ENCODE data around the gene HSP90AA1. TPM values are rescaled to one million over a fixed set of nuclear protein-coding genes. Genes with fewer than 3 reads are reported as not detected.

Gene HSP90AA1
- total RNA-seq, 2 donors from 2014 or later: 423 to 540 TPM

DNA sequence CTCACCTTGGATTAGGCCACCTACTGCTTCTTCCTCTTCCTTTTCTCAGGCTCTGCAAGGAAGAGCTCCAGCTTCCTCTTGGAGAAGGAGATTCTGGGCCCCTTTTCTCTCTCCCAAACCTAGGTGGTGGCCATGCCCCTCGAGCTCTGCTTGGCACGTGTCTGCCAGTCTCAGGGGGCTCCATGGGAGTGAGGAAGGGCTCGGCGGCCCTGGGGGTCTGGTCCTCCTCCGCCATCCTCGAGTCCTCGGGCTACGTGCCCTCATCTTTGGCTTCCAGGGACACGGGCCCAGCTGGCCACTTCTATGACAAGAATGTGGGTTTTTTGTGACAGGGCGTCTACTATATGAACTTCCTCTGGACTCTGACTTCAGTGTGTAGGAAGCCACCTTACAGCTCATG lies 34.3 kb downstream of the HSP90AA1 start:
- 93% methylated on average over 10 of the region's 10 CpGs for WGBS
- no peak for DNase-seq (ENCODE audit: low spot score)
- no peak overlapping the region for H3K27ac ChIP-seq
- intact Hi-C loops (cut with DNase I): loop anchor here (5.0 kb wide), 1 partner anchor 35 kb away; the partner anchor contains the start of gene HSP90AA1
- no peaks in the 10 kb centered on the region for H3K27me3 ChIP-seq (replicated peaks; ENCODE audit: insufficient read depth)
- TF ChIP-seq POLR2A (IDR thresholded peaks at IDR 0.05) (no peak), POLR2AphosphoS5 (IDR thresholded peaks at IDR 0.05) (no peak)
- TF ChIP-seq, protein P1, sequence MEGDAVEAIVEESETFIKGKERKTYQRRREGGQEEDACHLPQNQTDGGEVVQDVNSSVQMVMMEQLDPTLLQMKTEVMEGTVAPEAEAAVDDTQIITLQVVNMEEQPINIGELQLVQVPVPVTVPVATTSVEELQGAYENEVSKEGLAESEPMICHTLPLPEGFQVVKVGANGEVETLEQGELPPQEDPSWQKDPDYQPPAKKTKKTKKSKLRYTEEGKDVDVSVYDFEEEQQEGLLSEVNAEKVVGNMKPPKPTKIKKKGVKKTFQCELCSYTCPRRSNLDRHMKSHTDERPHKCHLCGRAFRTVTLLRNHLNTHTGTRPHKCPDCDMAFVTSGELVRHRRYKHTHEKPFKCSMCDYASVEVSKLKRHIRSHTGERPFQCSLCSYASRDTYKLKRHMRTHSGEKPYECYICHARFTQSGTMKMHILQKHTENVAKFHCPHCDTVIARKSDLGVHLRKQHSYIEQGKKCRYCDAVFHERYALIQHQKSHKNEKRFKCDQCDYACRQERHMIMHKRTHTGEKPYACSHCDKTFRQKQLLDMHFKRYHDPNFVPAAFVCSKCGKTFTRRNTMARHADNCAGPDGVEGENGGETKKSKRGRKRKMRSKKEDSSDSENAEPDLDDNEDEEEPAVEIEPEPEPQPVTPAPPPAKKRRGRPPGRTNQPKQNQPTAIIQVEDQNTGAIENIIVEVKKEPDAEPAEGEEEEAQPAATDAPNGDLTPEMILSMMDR (IDR thresholded peaks at IDR 0.05): no peak
- peaks cover 12 to 23% of the 10 kb centered on the region in 2 donors for H3K36me3 ChIP-seq
- H3K4me1 ChIP-seq (replicated peaks): no peaks in the 10 kb centered on the region
- H3K9me3 ChIP-seq: no peaks in the 10 kb centered on the region
- H3K4me3 ChIP-seq: no peak overlapping the region

DNA sequence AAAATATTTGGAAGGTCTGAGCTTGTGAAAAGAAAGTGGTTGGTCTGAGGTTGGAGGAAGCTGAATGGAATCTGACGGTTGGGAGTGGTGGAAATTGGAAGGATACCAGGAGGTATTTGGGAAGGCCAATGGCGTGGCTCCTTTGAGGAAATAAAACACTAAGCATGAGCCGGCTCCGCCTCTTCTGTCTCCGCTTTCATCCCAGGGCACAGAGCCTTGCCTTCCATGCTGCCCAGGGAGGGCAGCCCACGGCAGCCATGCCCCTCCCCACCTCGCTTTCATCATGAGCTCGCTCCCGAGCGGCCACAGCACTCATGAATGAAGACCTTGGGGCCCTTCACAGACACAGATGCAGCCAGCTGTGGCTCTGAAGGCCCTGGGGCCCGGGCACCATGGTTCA lies 36.2 kb downstream of the HSP90AA1 start:
- WGBS: 39% methylated on average over 11 of the region's 11 CpGs
- Histone ChIP-seq H3K9me3 (no peaks in the 10 kb centered on the region), H3K27ac (no peak overlapping the region), H3K4me3 (no peak overlapping the region), H3K36me3 (peaks cover 12 to 23% of the 10 kb centered on the region in 2 donors), H3K4me1 (replicated peaks) (no peaks in the 10 kb centered on the region), H3K27me3 (replicated peaks; ENCODE audit: insufficient read depth) (no peaks in the 10 kb centered on the region)
- TF ChIP-seq POLR2A (IDR thresholded peaks at IDR 0.05) (no peak), POLR2AphosphoS5 (IDR thresholded peaks at IDR 0.05) (peak; percentile 16)
- TF ChIP-seq, protein P1 (IDR thresholded peaks at IDR 0.05): no peak
- DNase-seq (ENCODE audit: low spot score): peak; percentile 36
- intact Hi-C loops (cut with DNase I): loop anchor here (5.0 kb wide), 1 partner anchor 37 kb away; the partner anchor contains the start of gene HSP90AA1

DNA sequence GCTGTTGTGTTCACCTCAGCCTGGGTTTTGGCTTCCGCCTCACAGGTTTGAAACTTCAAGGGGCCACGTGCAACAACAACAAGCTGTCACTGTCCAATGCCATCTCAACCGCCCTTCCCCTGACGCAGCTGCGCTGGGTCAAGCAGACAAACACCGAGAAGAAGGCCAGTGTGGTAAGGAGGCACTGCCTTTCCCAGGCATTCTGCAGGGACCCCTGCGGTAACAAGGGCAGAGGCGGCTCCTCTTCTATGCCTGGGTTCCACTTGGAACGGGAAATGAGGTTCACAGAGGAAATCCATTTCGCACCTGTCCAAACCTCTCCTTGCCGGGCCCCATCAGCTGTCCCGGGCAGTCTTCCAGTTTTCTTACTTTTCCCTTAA lies 36.8 kb downstream of the HSP90AA1 start:
- no peak overlapping the region for H3K27ac ChIP-seq
- no peaks in the 10 kb centered on the region for H3K9me3 ChIP-seq
- no peak overlapping the region for H3K4me3 ChIP-seq
- TF ChIP-seq POLR2AphosphoS5 (IDR thresholded peaks at IDR 0.05) (no peak), POLR2A (IDR thresholded peaks at IDR 0.05) (no peak)
- TF ChIP-seq, protein P1 (IDR thresholded peaks at IDR 0.05): no peak
- H3K4me1 ChIP-seq (replicated peaks): no peaks in the 10 kb centered on the region
- H3K36me3 ChIP-seq: peaks cover 12 to 23% of the 10 kb centered on the region in 2 donors
- no peak for DNase-seq (ENCODE audit: low spot score)
- no peaks in the 10 kb centered on the region for H3K27me3 ChIP-seq (replicated peaks; ENCODE audit: insufficient read depth)
- intact Hi-C loops (cut with DNase I): loop anchor here (5.0 kb wide), 1 partner anchor 37 kb away; the partner anchor contains the start of gene HSP90AA1
- WGBS: 82% methylated on average over 12 of the region's 12 CpGs

DNA sequence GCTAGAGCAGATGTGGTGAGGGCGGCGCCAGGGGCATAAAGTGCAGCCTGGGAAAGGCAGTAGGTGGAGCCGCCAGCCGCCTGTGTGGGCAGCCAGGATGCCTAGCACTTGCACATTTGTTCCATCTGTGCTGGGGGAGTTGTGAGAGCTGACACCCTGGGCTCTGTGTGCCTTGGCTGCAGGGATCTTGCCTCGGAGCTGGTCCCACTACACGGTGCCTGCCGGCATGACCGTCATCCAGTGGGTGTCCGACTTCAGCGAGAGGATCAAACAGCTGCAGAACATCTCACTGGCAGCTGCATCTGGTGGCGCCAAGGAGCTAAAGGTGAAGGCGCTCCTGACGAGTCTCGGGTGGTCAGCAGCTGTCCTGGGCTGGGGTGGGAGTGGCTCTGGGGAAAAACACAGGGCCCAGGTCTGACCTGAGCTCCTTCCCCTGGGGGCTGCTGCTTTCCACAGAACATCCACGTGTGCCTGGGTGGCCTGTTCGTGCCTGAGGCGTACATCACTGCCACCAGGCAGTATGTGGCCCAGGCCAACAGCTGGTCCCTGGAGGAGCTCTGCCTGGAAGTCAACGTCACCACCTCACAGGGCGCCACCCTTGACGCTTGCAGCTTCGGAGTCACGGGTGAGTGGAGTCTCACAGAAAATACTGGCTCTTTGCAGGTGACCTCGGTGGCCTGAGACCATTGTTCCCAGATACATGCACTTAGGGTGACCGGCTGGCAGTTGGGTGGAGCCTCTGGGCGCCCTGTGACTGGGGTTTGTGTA lies 37.4 kb downstream of the HSP90AA1 start:
- H3K36me3 ChIP-seq: peaks cover 13 to 27% of the 10 kb centered on the region in 2 donors
- H3K4me3 ChIP-seq: no peak overlapping the region
- WGBS: 84% methylated on average over 20 of the region's 25 CpGs
- no peak for DNase-seq (ENCODE audit: low spot score)
- no peaks in the 10 kb centered on the region for H3K4me1 ChIP-seq (replicated peaks)
- H3K27ac ChIP-seq: no peak overlapping the region
- intact Hi-C loops (cut with DNase I): loop anchor here (5.0 kb wide), 1 partner anchor 38 kb away; the partner anchor contains the start of gene HSP90AA1
- TF ChIP-seq POLR2A (IDR thresholded peaks at IDR 0.05): no peak
- TF ChIP-seq, protein P1 (IDR thresholded peaks at IDR 0.05): no peak
- TF ChIP-seq POLR2AphosphoS5 (IDR thresholded peaks at IDR 0.05): no peak
- H3K9me3 ChIP-seq: no peaks in the 10 kb centered on the region
- H3K27me3 ChIP-seq (replicated peaks; ENCODE audit: insufficient read depth): no peaks in the 10 kb centered on the region
